Gastrocnemius medialis (tissue), 4 donors: ENCODE measurements around the gene PHACTR1. TPM values are rescaled to one million over a fixed set of nuclear protein-coding genes. Genes with fewer than 3 reads are reported as not detected.

ENCODE experiments used
- ATAC-seq, 2 donors: fragments of 150-250 bp; one replicate each; pipeline ENCODE4 v1.9.1; 2016
- DNase-seq, 2 donors: peaks; one replicate each; pipeline ENCODE4 v3.0.0-alpha.2; 2019
- H3K27ac ChIP-seq, 4 donors: fragments of 200-600 bp; sonication (generic); 1 replicate in 1 of 4; 2 replicates in 3 of 4; pipeline ENCODE4 v1.5.1; 2016 to 2018; ENCODE audit warnings: mild to moderate bottlenecking in 2 of 4, moderate library complexity in 1 of 4
- H3K27me3 ChIP-seq, 3 donors: fragments of 200-600 bp; sonication (generic) in 2 of 3; 1 replicate in 1 of 3; 2 replicates in 2 of 3; pipeline versions ENCODE4 v1.5.1 to v1.6.0; 2016 to 2019; ENCODE audit warnings: mild to moderate bottlenecking in 1 of 3, moderate library complexity in 1 of 3
- H3K36me3 ChIP-seq, 2 donors: fragments of 200-600 bp; sonication (generic) in 1 of 2; one replicate each; pipeline ENCODE4 v1.5.1; 2017 to 2018
- H3K4me1 ChIP-seq, 2 donors: fragments of 200-600 bp; sonication (generic) in 1 of 2; one replicate each; pipeline ENCODE4 v1.5.1; 2016 to 2017; ENCODE audit warnings: mild to moderate bottlenecking in 2 of 2
- H3K4me3 ChIP-seq, 4 donors: fragments of 200-600 bp; sonication (generic) in 3 of 4; 1 replicate in 1 of 4; 2 replicates in 3 of 4; pipeline ENCODE4 v1.5.1; 2016 to 2019; ENCODE audit warnings: mild to moderate bottlenecking in 2 of 4
- H3K9me3 ChIP-seq, 3 donors: fragments of 200-600 bp; sonication (generic) in 2 of 3; 1 replicate in 1 of 3; 2 replicates in 2 of 3; pipeline ENCODE4 v1.5.1; 2016 to 2019
- CTCF ChIP-seq, 5 experiments: fragments of 450-650 bp in 3 of 5; fragments of 200-600 bp in 2 of 5; sonication (generic) in 2 of 5; IDR thresholded peaks in 4 of 5; conservative IDR thresholded peaks in 1 of 5; 1 replicate in 4 of 5; 2 replicates in 1 of 5; pipeline ENCODE4 v1.5.1; 2016 to 2019; ENCODE audit warnings: antibody characterized with exemption in 5 of 5, mild to moderate bottlenecking in 3 of 5, moderate library complexity in 3 of 5
- POLR2A ChIP-seq, 2 donors: fragments of 450-650 bp; IDR thresholded peaks; one replicate each; pipeline ENCODE4 v1.6.1; 2017; ENCODE audit warnings: antibody characterized with exemption in 2 of 2, mild to moderate bottlenecking in 2 of 2, moderate library complexity in 2 of 2
- in situ Hi-C, 4 donors: fragments of 200-750 bp; cut with MboI; loops; one replicate each; pipeline versions ENCODE4 v1.15.0 to v1.8.0; 2017; ENCODE audit warnings: low sequenced_read_pairs in 4 of 4
- intact Hi-C: fragments of 100-400 bp; cut with DNase I; formaldehyde crosslinking; loops from one replicate; pipeline ENCODE4 v1.15.1; 2023; ENCODE audit warnings: low total_unique reads
- total RNA-seq, 4 donors: library from RNA; depleted of rRNA; stranded (reverse); fragments of >200 nt; gene quantifications; one replicate each; pipeline versions ENCODE4 v1.1.0 to v1.2.3, GENCODE V29; 2016

PHACTR1 gene
- total RNA-seq, 4 donors from 2014 or later: 0.07 to 0.82 (median 0.21) TPM

DNA sequence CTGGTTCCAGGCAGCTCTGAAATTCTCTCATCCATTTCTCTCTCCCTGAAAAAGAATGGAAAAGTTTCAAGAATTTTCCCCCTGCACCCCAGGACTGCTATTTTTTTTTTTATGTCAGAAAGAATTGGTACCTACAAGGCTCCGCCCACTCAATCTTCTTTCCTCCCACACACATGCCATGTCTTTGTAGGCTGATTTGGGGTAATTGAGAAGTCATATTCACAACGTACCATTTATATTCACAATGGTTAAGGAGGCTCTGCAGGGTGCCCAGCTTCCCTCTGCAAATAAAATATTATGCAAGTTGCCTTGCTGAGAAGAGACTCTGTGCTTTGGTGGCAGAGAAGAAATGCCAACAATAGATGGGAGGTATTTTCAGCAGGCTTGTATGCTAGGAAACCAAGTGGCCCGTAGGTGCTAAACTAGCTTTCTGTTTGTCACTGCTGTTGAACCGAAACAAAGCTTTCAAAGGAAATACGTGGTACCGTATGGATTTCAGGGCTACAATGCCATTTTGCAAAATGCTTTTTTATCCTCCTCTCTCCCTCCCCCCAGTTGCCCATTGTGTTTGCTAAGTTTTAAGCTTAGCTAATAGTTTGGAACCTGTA is 150.0 kb downstream of the PHACTR1 start:
- Histone ChIP-seq H3K4me1 (no peaks in the 10 kb centered on the region), H3K9me3 (no peaks in the 10 kb centered on the region), H3K36me3 (no peaks in the 10 kb centered on the region), H3K27me3 (no peaks in the 10 kb centered on the region), H3K27ac (no peak overlapping the region), H3K4me3 (no peak overlapping the region)
- in situ Hi-C loops: no loop called here
- TF ChIP-seq CTCF (IDR thresholded peaks at IDR 0.05 in 4 of 5, conservative IDR thresholded peaks at IDR 0.05 in 1 of 5): no peak
- no peak for TF ChIP-seq POLR2A (IDR thresholded peaks at IDR 0.05)
- intact Hi-C loops: no loop called here
- no peak for DNase-seq
- no peak for ATAC-seq

- intact Hi-C loops: no loop called here
- ATAC-seq: no peak
- H3K4me1 ChIP-seq: no peaks in the 10 kb centered on the region
- H3K27ac ChIP-seq: no peak overlapping the region
- H3K9me3 ChIP-seq: no peaks in the 10 kb centered on the region
- in situ Hi-C loops: no loop called here
- TF ChIP-seq CTCF (IDR thresholded peaks at IDR 0.05 in 4 of 5, conservative IDR thresholded peaks at IDR 0.05 in 1 of 5) (no peak), POLR2A (IDR thresholded peaks at IDR 0.05) (no peak)
- no peak for DNase-seq
- no peak overlapping the region for H3K4me3 ChIP-seq
- no peaks in the 10 kb centered on the region for H3K36me3 ChIP-seq
- H3K27me3 ChIP-seq: no peaks in the 10 kb centered on the region
Measured at GRCh38 chr6:12869816-12870432, 153.4 kb downstream of the PHACTR1 start.

- H3K4me1 ChIP-seq: no peaks in the 10 kb centered on the region
- TF ChIP-seq POLR2A (IDR thresholded peaks at IDR 0.05) (no peak), CTCF (IDR thresholded peaks at IDR 0.05 in 4 of 5, conservative IDR thresholded peaks at IDR 0.05 in 1 of 5) (no peak)
- no peak overlapping the region for H3K27ac ChIP-seq
- no peaks in the 10 kb centered on the region for H3K9me3 ChIP-seq
- H3K4me3 ChIP-seq: no peak overlapping the region
- DNase-seq (no peak), ATAC-seq (no peak)
- H3K27me3 ChIP-seq: no peaks in the 10 kb centered on the region
- intact Hi-C loops (no loop called here), in situ Hi-C loops (no loop called here)
- no peaks in the 10 kb centered on the region for H3K36me3 ChIP-seq
Measured at GRCh38 chr6:12873691-12874090, 157.1 kb downstream of the PHACTR1 start.

GRCh38 chr6:12875051-12875450 is 158.5 kb downstream of the PHACTR1 start:
- H3K4me1 ChIP-seq: no peaks in the 10 kb centered on the region
- no peaks in the 10 kb centered on the region for H3K36me3 ChIP-seq
- H3K9me3 ChIP-seq: no peaks in the 10 kb centered on the region
- in situ Hi-C loops (loop anchor here in 2 of 4 donors (25.0 kb wide), 2 partner anchors 238 to 1213 kb away; no protein-coding TSS in a partner anchor), intact Hi-C loops (no loop called here)
- no peak overlapping the region for H3K27ac ChIP-seq
- TF ChIP-seq POLR2A (IDR thresholded peaks at IDR 0.05) (no peak), CTCF (IDR thresholded peaks at IDR 0.05 in 4 of 5, conservative IDR thresholded peaks at IDR 0.05 in 1 of 5) (no peak)
- ATAC-seq (no peak), DNase-seq (no peak)
- no peak overlapping the region for H3K4me3 ChIP-seq
- no peaks in the 10 kb centered on the region for H3K27me3 ChIP-seq
